ENCODE measurements around the gene PNMT. TPM values are rescaled to one million over a fixed set of nuclear protein-coding genes. Genes with fewer than 3 reads are reported as not detected.

Gene PNMT
- total and polyA plus RNA-seq, 2 of the 13 experiments (the other 11 are each of a cell fraction or from before 2014, with no cell fraction given): 0.25 TPM; not detected in 1

- TF ChIP-seq CBFB (CRISPR knock-in tag; IDR thresholded peaks at IDR 0.05) (0 out of 2 replicates have a peak, but pooled peaks have one; percentile 47), SIN3B (IDR thresholded peaks at IDR 0.05; ENCODE audit: low read length) (no peak), ZNF407 (CRISPR knock-in tag; IDR thresholded peaks at IDR 0.05; ENCODE audit: not compliant biosample characterization) (no peak), ZNF776 (CRISPR knock-in tag; IDR thresholded peaks at IDR 0.05) (no peak), CREBL2 (CRISPR knock-in tag; IDR thresholded peaks at IDR 0.05; ENCODE audit: borderline replicate concordance) (no peak), SRSF4 (IDR thresholded peaks at IDR 0.05; ENCODE audit: low read depth, low read length, poor library complexity, severe bottlenecking) (no peak), ZNF10 (CRISPR knock-in tag; IDR thresholded peaks at IDR 0.05; ENCODE audit: borderline replicate concordance, low read depth) (no peak), FLYWCH1 (CRISPR knock-in tag; IDR thresholded peaks at IDR 0.05) (no peak), HOMEZ (CRISPR knock-in tag; IDR thresholded peaks at IDR 0.05; ENCODE audit: low read depth) (no peak), SYNCRIP (IDR thresholded peaks at IDR 0.05; ENCODE audit: insufficient read depth, low read depth, low read length) (no peak), PAF1 (CRISPR knock-in tag; IDR thresholded peaks at IDR 0.05) (no peak), ZNF660 (CRISPR knock-in tag; IDR thresholded peaks at IDR 0.05; ENCODE audit: borderline replicate concordance, low read depth) (no peak), RNF2 (conservative IDR thresholded peaks at IDR 0.05; ENCODE audit: low read depth) (no peak), ZNF709 (CRISPR knock-in tag; IDR thresholded peaks at IDR 0.05) (no peak), ZBTB39 (CRISPR knock-in tag; IDR thresholded peaks at IDR 0.05) (no peak), ATAD3A (CRISPR knock-in tag; IDR thresholded peaks at IDR 0.05) (no peak), DNMT1 (CRISPR knock-in tag; IDR thresholded peaks at IDR 0.05) (no peak)
Observed at GRCh38 chr17:39687101-39687545, 18.9 kb downstream of the PNMT start (continued).
